Lower leg skin (tissue), 4 donors: ENCODE data around the gene ZC3H7A. TPM values are rescaled to one million over a fixed set of nuclear protein-coding genes. Genes with fewer than 3 reads are reported as not detected.

Experiments used
- DNase-seq, 2 donors: peaks; one replicate each; pipeline ENCODE4 v3.0.0-alpha.2; 2019; ENCODE audit warnings: low spot score in 2 of 2
- H3K4me3 ChIP-seq: fragments of 200-600 bp; sonication (generic); 2 replicates; pipeline ENCODE4 v1.5.1; 2017; ENCODE audit warnings: mild to moderate bottlenecking, low read depth; ENCODE audit not compliant: poor library complexity, severe bottlenecking
- POLR2A ChIP-seq, 2 donors: fragments of 450-650 bp; IDR thresholded peaks; one replicate each; pipeline ENCODE4 v1.6.1; 2016 to 2017; ENCODE audit warnings: antibody characterized with exemption in 2 of 2, mild to moderate bottlenecking in 1 of 2, moderate library complexity in 1 of 2
- WGBS, 2 donors: methylation state at CpG; one replicate each; pipeline ENCODE4 v1.1.5; 2018; 5-methylcytosine and 5-hydroxymethylcytosine counted together
- intact Hi-C: fragments of 100-400 bp; cut with DNase I; formaldehyde crosslinking; loops from one replicate; pipeline ENCODE4 v1.15.0; 2023; ENCODE audit warnings: low total_unique reads
- total RNA-seq, 4 donors: library from RNA; depleted of rRNA; stranded (reverse); fragments of >200 nt; gene quantifications; one replicate each; pipeline ENCODE4 v1.1.0, GENCODE V29; 2016
- TF ChIP-seq, protein P1 (sequence below), 3 donors: fragments of 450-650 bp; IDR thresholded peaks; one replicate each; pipeline ENCODE4 v1.5.1; 2016; ENCODE audit warnings: antibody characterized with exemption in 3 of 3, mild to moderate bottlenecking in 3 of 3, moderate library complexity in 2 of 3

ZC3H7A gene
- total RNA-seq, 4 donors from 2014 or later, result 22.0 to 46.6 (median 31.3) TPM

DNA sequence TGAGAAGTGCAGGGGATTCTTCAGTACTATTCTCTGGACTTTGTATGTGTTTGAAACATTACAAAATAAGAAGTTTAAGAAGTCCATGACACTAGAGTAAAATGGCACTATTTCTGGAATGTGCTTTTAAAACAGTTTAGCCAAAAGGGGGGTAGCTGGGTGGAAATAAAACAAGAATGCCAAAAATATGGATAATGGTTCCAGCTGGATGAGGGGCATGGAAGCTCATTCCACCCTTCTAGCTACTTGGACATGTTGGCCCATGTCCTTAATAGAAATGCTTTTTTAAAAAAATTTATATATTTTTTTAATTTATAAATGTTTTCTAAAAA is 13.1 kb downstream of the ZC3H7A start:
- no peak overlapping the region for H3K4me3 ChIP-seq
- DNase-seq, result no peak
- intact Hi-C loops, result no loop called here
- TF ChIP-seq POLR2A (IDR thresholded peaks at IDR 0.05), result no peak
- TF ChIP-seq, protein P1, sequence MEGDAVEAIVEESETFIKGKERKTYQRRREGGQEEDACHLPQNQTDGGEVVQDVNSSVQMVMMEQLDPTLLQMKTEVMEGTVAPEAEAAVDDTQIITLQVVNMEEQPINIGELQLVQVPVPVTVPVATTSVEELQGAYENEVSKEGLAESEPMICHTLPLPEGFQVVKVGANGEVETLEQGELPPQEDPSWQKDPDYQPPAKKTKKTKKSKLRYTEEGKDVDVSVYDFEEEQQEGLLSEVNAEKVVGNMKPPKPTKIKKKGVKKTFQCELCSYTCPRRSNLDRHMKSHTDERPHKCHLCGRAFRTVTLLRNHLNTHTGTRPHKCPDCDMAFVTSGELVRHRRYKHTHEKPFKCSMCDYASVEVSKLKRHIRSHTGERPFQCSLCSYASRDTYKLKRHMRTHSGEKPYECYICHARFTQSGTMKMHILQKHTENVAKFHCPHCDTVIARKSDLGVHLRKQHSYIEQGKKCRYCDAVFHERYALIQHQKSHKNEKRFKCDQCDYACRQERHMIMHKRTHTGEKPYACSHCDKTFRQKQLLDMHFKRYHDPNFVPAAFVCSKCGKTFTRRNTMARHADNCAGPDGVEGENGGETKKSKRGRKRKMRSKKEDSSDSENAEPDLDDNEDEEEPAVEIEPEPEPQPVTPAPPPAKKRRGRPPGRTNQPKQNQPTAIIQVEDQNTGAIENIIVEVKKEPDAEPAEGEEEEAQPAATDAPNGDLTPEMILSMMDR (IDR thresholded peaks at IDR 0.05), result no peak

DNA sequence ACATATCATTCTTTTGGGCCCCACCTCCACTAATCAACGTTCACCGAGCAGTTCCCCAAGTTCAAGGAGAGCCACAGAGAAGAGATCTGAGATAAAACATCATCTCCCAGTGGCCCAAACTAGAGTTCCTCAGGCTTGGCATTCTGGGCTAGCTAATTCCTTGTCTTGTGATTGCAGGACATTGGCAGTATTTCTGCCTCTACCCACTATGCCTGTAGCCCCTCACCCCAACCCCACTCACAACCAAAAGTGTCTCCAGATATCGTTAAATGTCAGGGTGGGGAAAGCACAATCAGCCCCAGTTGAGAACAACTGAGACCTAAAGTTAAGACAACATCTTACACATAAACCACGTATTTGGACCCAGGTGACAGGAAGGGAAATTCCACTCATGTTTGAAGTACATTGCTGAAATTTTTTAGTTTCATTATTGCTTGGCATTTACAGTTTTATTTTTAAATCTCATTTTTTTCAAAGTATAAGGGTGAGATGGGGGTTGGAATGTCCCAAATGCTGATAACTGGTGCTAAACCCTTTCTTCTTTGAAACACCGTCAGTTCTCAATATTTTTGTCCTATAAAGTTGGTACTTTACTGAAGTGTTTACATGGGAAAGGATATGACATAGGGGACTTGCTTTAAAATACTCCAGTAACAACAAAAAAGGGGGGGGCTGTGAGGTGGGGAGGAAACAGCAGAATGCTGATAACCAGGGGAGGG is 13.6 kb downstream of the ZC3H7A start:
- no peak overlapping the region for H3K4me3 ChIP-seq
- TF ChIP-seq, protein P1 (IDR thresholded peaks at IDR 0.05), result no peak
- no peak for TF ChIP-seq POLR2A (IDR thresholded peaks at IDR 0.05)
- intact Hi-C loops, result no loop called here
- WGBS, 2 donors, result 10 to 14% methylated on average over 5 of the region's 5 CpGs
- no peak for DNase-seq

DNA sequence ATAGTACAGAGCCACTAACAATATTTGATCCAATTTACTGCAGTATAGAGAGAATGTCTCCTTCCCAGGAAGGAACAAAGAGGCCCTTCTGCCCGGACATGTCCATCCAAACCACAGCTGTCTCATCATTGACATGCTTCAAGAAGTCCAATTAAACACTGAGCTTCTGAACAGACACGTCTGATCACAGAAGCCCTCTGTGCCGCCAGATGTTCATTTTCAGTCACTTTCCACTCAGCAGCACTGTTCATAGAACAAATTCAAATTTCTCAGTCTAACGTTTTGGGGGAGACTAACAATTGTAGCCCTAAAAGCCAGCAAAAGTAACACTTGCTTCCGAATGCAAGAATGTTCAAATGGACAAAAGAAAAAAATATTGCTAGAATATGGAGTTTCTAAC is 15.3 kb downstream of the ZC3H7A start:
- no peak for DNase-seq
- no peak for TF ChIP-seq POLR2A (IDR thresholded peaks at IDR 0.05)
- TF ChIP-seq, protein P1 (IDR thresholded peaks at IDR 0.05), result no peak
- 36 to 44% methylated on average over 5 of the region's 5 CpGs for WGBS, 2 donors
- H3K4me3 ChIP-seq, result no peak overlapping the region
- intact Hi-C loops, result no loop called here

DNA sequence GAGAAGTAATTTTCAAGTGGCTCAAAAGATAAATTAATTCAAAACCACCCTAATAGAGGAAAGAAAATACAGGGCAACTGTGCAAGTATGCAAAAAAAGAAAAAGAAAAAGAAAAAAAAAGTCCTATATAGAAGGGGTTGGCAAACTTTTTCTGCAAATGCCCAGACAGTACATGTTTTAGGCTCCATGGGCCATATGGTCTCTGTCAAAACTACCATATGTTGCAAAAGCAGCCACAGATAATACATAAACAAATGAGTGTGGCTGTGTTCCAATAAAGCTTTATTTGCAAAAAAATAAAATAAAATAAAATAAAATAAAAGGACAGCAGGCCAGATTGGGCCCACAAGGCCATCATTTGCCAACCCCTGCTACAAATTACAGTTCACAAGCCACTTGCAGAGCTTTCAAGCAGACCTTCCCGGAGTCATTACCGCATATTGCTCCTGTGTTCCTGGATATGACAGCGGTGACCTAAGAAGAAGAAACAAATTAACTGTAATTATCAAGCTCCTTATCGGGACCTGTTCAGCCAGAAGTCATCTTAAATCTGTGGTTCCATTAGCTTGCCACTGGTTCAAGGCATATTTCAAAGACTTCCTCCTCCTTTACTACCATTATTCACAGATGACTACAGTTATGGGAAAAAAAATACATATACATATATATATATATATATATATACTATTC is 15.9 kb downstream of the ZC3H7A start:
- intact Hi-C loops, result no loop called here
- 71 to 78% methylated on average over 4 of the region's 4 CpGs for WGBS, 2 donors
- TF ChIP-seq, protein P1 (IDR thresholded peaks at IDR 0.05), result no peak
- TF ChIP-seq POLR2A (IDR thresholded peaks at IDR 0.05), result no peak
- no peak for DNase-seq
- no peak overlapping the region for H3K4me3 ChIP-seq

DNA sequence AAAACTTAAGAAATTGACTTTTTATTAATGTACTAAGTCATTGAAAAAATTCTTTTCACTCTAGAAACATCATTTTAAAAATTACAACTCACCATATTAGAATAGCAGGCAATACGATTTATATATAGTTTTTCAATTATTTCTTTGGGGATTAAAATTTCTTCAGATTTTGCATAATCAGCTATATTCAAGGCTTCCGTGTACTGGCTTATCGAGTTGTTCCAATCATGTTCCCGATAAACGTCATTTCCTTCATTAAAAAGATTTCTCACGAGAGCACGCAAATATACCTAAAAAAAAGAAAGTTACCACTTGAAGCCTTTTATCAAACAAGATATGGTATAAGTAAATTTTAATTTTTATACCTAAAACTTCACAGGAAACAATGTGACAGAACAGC is 18.0 kb downstream of the ZC3H7A start:
- no peak for DNase-seq
- intact Hi-C loops, result no loop called here
- no peak overlapping the region for H3K4me3 ChIP-seq
- TF ChIP-seq POLR2A (IDR thresholded peaks at IDR 0.05), result no peak
- TF ChIP-seq, protein P1 (IDR thresholded peaks at IDR 0.05), result no peak
- 97% methylated on average over 7 of the region's 7 CpGs for whole genome bisulfite sequencing, 2 donors
